Sigmoid colon (tissue), 7 donors: ENCODE measurements around the gene ZNF195. TPM values are rescaled to one million over a fixed set of nuclear protein-coding genes. Genes with fewer than 3 reads are reported as not detected.
A peak's percentile ranks its signal among the peaks of the same experiment; 100 is the strongest.

Experiments
- DNase-seq: peaks from one replicate; pipeline ENCODE4 v3.0.0-alpha.2; 2019
- H3K27ac ChIP-seq, 4 donors: fragments of 200-600 bp; sonication (generic); one replicate each; pipeline ENCODE4 v1.5.1; 2016 to 2019; ENCODE audit warnings: mild to moderate bottlenecking in 1 of 4
- H3K27me3 ChIP-seq, 3 donors: fragments of 200-600 bp; sonication (generic); one replicate each; pipeline ENCODE4 v1.5.1; 2019; ENCODE audit warnings: mild to moderate bottlenecking in 1 of 3
- H3K36me3 ChIP-seq, 4 donors: fragments of 200-600 bp; sonication (generic); one replicate each; pipeline ENCODE4 v1.5.1; 2016 to 2019
- H3K4me1 ChIP-seq, 4 donors: fragments of 200-600 bp; sonication (generic); one replicate each; pipeline ENCODE4 v1.5.1; 2017 to 2019
- H3K4me3 ChIP-seq, 4 donors: fragments of 200-600 bp; sonication (generic); one replicate each; pipeline ENCODE4 v1.5.1; 2017 to 2019; ENCODE audit warnings: mild to moderate bottlenecking in 2 of 4, moderate library complexity in 1 of 4
- H3K9me3 ChIP-seq, 4 donors: fragments of 200-600 bp in 3 of 4; sonication (generic) in 3 of 4; one replicate each; pipeline versions ENCODE4 v1.5.1 to v1.6.1; 2013 to 2019
- CTCF ChIP-seq, 4 experiments: fragments of 450-650 bp in 3 of 4; fragments of 200-600 bp in 1 of 4; IDR thresholded peaks; one replicate each; pipeline ENCODE4 v1.5.1; 2016 to 2019; ENCODE audit warnings: antibody characterized with exemption in 4 of 4, mild to moderate bottlenecking in 3 of 4, moderate library complexity in 2 of 4
- EP300 ChIP-seq, 4 donors: sonication (generic); formaldehyde crosslinking; IDR thresholded peaks; one replicate each; pipeline ENCODE4 v1.6.1; 2017; ENCODE audit warnings: antibody characterized with exemption in 4 of 4
- POLR2A ChIP-seq, 2 donors: fragments of 450-650 bp; IDR thresholded peaks; one replicate each; pipeline ENCODE4 v1.6.1; 2016; ENCODE audit warnings: antibody characterized with exemption in 2 of 2, mild to moderate bottlenecking in 2 of 2, moderate library complexity in 2 of 2
- POLR2AphosphoS5 ChIP-seq, 4 donors: sonication (generic); formaldehyde crosslinking; IDR thresholded peaks; one replicate each; pipeline ENCODE4 v1.6.1; 2017; ENCODE audit warnings: antibody characterized with exemption in 4 of 4
- WGBS, 2 donors: extraction: QIAGEN DNeasy Blood & Tissue Kit; methylation state at CpG; one replicate each; pipeline ENCODE4 v1.1.7; 2013; 5-methylcytosine and 5-hydroxymethylcytosine counted together
- intact Hi-C: fragments of 100-400 bp; cut with DNase I; formaldehyde crosslinking; loops from one replicate; pipeline ENCODE4 v1.15.1; 2023
- polyA plus RNA-seq, 3 donors: library from polyadenylated mRNA; stranded (reverse); fragments of 200-250 nt; gene quantifications; one replicate each; pipeline ENCODE4 v1.2.3, GENCODE V29; 2013
- total RNA-seq, 4 donors: library from RNA; depleted of rRNA; stranded (reverse); fragments of >200 nt; gene quantifications; one replicate each; pipeline ENCODE4 v1.1.0, GENCODE V29; 2016
- donor health status: healthy with polysubstance abuse.
- donor health status: Bipolar disorder and iron deficiency.
- donor health status: healthy.

ZNF195 gene
- total and polyA plus RNA-seq, 7 donors, result 13.8 to 29.1 (median 16.2) TPM

DNA sequence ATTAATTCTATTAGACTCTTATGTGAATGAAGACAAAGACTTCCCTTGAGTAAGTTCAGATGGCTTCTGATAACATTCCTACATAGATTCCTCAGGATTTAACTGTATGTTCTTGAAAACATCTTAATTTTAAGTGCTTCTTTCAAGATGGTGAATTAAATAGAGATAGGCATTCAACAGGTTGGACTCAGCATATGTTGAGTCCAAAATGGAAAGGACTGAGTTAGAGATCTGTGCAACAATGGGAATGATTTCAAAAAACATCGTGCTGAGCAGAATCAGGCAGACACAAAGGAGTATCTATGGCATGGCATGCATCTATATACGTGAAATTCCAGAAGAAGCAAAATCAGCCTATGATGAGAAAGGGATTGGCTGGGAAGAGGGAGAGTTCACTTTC is 36.2 kb downstream of the ZNF195 start:
- H3K27ac ChIP-seq, result no peak overlapping the region
- no peak for DNase-seq
- H3K27me3 ChIP-seq, result peaks cover 0 to 3% (median 0%) of the 10 kb centered on the region in 3 donors
- 81 to 91% methylated on average over 2 of the region's 2 CpGs for WGBS, 2 donors
- no peak overlapping the region for H3K4me3 ChIP-seq
- no peaks in the 10 kb centered on the region for H3K4me1 ChIP-seq
- TF ChIP-seq CTCF (IDR thresholded peaks at IDR 0.05) (no peak), EP300 (IDR thresholded peaks at IDR 0.05) (no peak), POLR2AphosphoS5 (IDR thresholded peaks at IDR 0.05) (no peak), POLR2A (IDR thresholded peaks at IDR 0.05) (no peak)
- intact Hi-C loops, result loop anchor here (10.0 kb wide), 1 partner anchor 62 kb away; no protein-coding TSS in a partner anchor
- H3K36me3 ChIP-seq, result no peaks in the 10 kb centered on the region
- peaks cover 0 to 3% (median 0%) of the 10 kb centered on the region in 4 donors for H3K9me3 ChIP-seq

- DNase-seq, result no peak
- Histone ChIP-seq H3K27me3 (peaks cover 0 to 3% (median 0%) of the 10 kb centered on the region in 3 donors), H3K9me3 (no peaks in the 10 kb centered on the region), H3K27ac (no peak overlapping the region), H3K36me3 (no peaks in the 10 kb centered on the region), H3K4me3 (no peak overlapping the region), H3K4me1 (no peaks in the 10 kb centered on the region)
- TF ChIP-seq CTCF (IDR thresholded peaks at IDR 0.05) (peak in 3 of 4 experiments; percentile 36 to 42 (median 39)), EP300 (IDR thresholded peaks at IDR 0.05) (no peak), POLR2AphosphoS5 (IDR thresholded peaks at IDR 0.05) (no peak), POLR2A (IDR thresholded peaks at IDR 0.05) (no peak)
- intact Hi-C loops, result loop anchor here (10.0 kb wide), 1 partner anchor 64 kb away; no protein-coding TSS in a partner anchor
- WGBS, 2 donors, result 10 to 22% methylated on average over 10 of the region's 10 CpGs
These were observed 37.6 kb downstream of the ZNF195 start for GRCh38 chr11:3341298-3341697.

- DNase-seq, result no peak
- Histone ChIP-seq H3K27ac (no peak overlapping the region), H3K4me3 (no peak overlapping the region), H3K36me3 (no peaks in the 10 kb centered on the region), H3K4me1 (no peaks in the 10 kb centered on the region), H3K27me3 (peaks cover 0 to 3% (median 0%) of the 10 kb centered on the region in 3 donors), H3K9me3 (no peaks in the 10 kb centered on the region)
- WGBS, 2 donors, result 71 to 79% methylated on average over 4 of the region's 4 CpGs
- TF ChIP-seq POLR2A (IDR thresholded peaks at IDR 0.05), result no peak
- no peak for TF ChIP-seq POLR2AphosphoS5 (IDR thresholded peaks at IDR 0.05)
- TF ChIP-seq EP300 (IDR thresholded peaks at IDR 0.05), result no peak
- TF ChIP-seq CTCF (IDR thresholded peaks at IDR 0.05), result no peak
- intact Hi-C loops, result loop anchor here (10.0 kb wide), 1 partner anchor 65 kb away; no protein-coding TSS in a partner anchor
These were observed 38.9 kb downstream of the ZNF195 start for GRCh38 chr11:3340025-3340424.

DNA sequence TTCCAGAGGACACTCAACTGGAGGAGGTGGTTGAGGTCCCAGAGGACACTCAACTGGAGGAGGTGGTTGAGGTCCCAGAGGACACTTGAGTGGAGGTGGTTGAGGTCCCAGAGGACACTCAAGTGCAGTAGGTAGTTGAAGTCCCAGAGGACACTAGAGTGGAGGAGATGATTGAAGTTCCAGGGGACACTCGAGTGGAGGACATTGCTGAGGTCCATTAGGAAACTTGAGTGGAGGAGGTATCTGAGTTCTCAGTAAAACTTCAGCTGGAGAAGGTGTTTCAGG is 39.7 kb downstream of the ZNF195 start:
- intact Hi-C loops, result no loop called here
- DNase-seq, result no peak
- H3K36me3 ChIP-seq, result no peaks in the 10 kb centered on the region
- peaks cover 0 to 3% (median 0%) of the 10 kb centered on the region in 3 donors for H3K27me3 ChIP-seq
- H3K4me3 ChIP-seq, result no peak overlapping the region
- WGBS, 2 donors, result 64 to 72% methylated on average over 1 of the region's 1 CpG
- H3K4me1 ChIP-seq, result no peaks in the 10 kb centered on the region
- TF ChIP-seq EP300 (IDR thresholded peaks at IDR 0.05) (no peak), POLR2AphosphoS5 (IDR thresholded peaks at IDR 0.05) (no peak), CTCF (IDR thresholded peaks at IDR 0.05) (no peak), POLR2A (IDR thresholded peaks at IDR 0.05) (no peak)
- no peak overlapping the region for H3K27ac ChIP-seq
- no peaks in the 10 kb centered on the region for H3K9me3 ChIP-seq
